Muscle of back (tissue), 11 donors: Measurements from ENCODE around the gene RNF220. TPM values are rescaled to one million over a fixed set of nuclear protein-coding genes. Genes with fewer than 3 reads are reported as not detected.

ENCODE experiments used
- DNase-seq, 3 donors: peaks; one replicate each; pipeline versions ENCODE4 v3.0.0 to v3.0.0-alpha.2; 2013
- polyA plus RNA-seq, 10 donors: library from polyadenylated mRNA; unstranded; fragments of 120-200 nt; gene quantifications; one replicate each; pipeline ENCODE4 v1.2.1, GENCODE V29; 2013; ENCODE audit not compliant: insufficient read length in 10 of 10

The RNF220 gene
- polyA plus RNA-seq, 10 donors: 42.6 to 70.8 (median 54.1) TPM

GRCh38 chr1:44406737-44407429 lies 1.8 kb downstream of the RNF220 start:
- peak in 1 of 3 donors; percentile 45 for DNase-seq

GRCh38 chr1:44407430-44408211 lies 2.6 kb downstream of the RNF220 start:
- peak in 1 of 3 donors; percentile 31 for DNase-seq

- DNase-seq: peak in 2 of 3 donors; percentile 13 to 62
Measured at GRCh38 chr1:44408212-44408582, 3.1 kb downstream of the RNF220 start.

- DNase-seq: peak in 2 of 3 donors; percentile 30 to 77
Measured at GRCh38 chr1:44408632-44409602, 3.9 kb downstream of the RNF220 start.

GRCh38 chr1:44409757-44410156 lies 4.7 kb downstream of the RNF220 start:
- no peak for DNase-seq

GRCh38 chr1:44411861-44412260 lies 6.8 kb downstream of the RNF220 start:
- DNase-seq: no peak

GRCh38 chr1:44412601-44413000 lies 7.5 kb downstream of the RNF220 start:
- no peak for DNase-seq

- DNase-seq: no peak
Measured at GRCh38 chr1:44413740-44414139, 8.7 kb downstream of the RNF220 start.

GRCh38 chr1:44415013-44415412 lies 10.0 kb downstream of the RNF220 start:
- DNase-seq: no peak

- no peak for DNase-seq
Measured at GRCh38 chr1:44416408-44416807, 11.4 kb downstream of the RNF220 start.

- DNase-seq: peak in 1 of 3 donors; percentile 79
Measured at GRCh38 chr1:44417351-44418021, 12.4 kb downstream of the RNF220 start.

GRCh38 chr1:44418022-44418673 lies 13.1 kb downstream of the RNF220 start:
- peak in 1 of 3 donors; percentile 55 for DNase-seq

- no peak for DNase-seq
Measured at GRCh38 chr1:44419901-44420300, 14.8 kb downstream of the RNF220 start.

GRCh38 chr1:44420535-44420934 lies 15.5 kb downstream of the RNF220 start:
- no peak for DNase-seq

GRCh38 chr1:44421446-44421884 lies 16.4 kb downstream of the RNF220 start:
- DNase-seq: no peak

- peak in 1 of 3 donors; percentile 24 for DNase-seq
Measured at GRCh38 chr1:44422161-44422560, 17.1 kb downstream of the RNF220 start.

- DNase-seq: peak in 2 of 3 donors; percentile 51
Measured at GRCh38 chr1:44423591-44424537, 18.8 kb downstream of the RNF220 start.

GRCh38 chr1:44424747-44425146 lies 19.7 kb downstream of the RNF220 start:
- DNase-seq: no peak

- no peak for DNase-seq
Measured at GRCh38 chr1:44425341-44426082, 20.5 kb downstream of the RNF220 start.
